Fibroblast of lung (primary cell): Measurements from ENCODE around the gene TMEM154. TPM values are rescaled to one million over a fixed set of nuclear protein-coding genes. Genes with fewer than 3 reads are reported as not detected.

Experiments
- DNase-seq, 2 donors: peaks; one replicate each; pipeline versions ENCODE4 v3.0.0 to v3.0.0-alpha.2; 2010; ENCODE audit warnings: low read depth in 2 of 2
- H2AFZ ChIP-seq: 2 replicates; pipeline ENCODE4 v1.5.1; 2012; ENCODE audit warnings: low read length, control low read depth, inconsistent platforms
- H3K27ac ChIP-seq: 2 replicates; pipeline ENCODE4 v1.5.1; 2011; ENCODE audit warnings: low read length, control low read depth; ENCODE audit not compliant: insufficient read depth
- H3K27me3 ChIP-seq: 2 replicates; pipeline ENCODE4 v1.5.1; 2011; ENCODE audit warnings: mild to moderate bottlenecking, low read length; ENCODE audit not compliant: control insufficient read depth, insufficient read depth
- H3K36me3 ChIP-seq: 2 replicates; pipeline ENCODE4 v1.5.1; 2011; ENCODE audit warnings: low read length; ENCODE audit not compliant: control insufficient read depth, insufficient read depth
- H3K4me1 ChIP-seq: 2 replicates; pipeline ENCODE4 v1.5.1; 2011; ENCODE audit warnings: low read length; ENCODE audit not compliant: control insufficient read depth, insufficient read depth; ENCODE audit errors: extremely low read depth
- H3K4me2 ChIP-seq: 2 replicates; pipeline ENCODE4 v1.5.1; 2011; ENCODE audit warnings: low read length, control low read depth; ENCODE audit not compliant: insufficient read depth; ENCODE audit errors: extremely low read depth
- H3K4me3 ChIP-seq, 4 experiments: fragments of 200-600 bp in 1 of 4; sonication (generic) in 1 of 4; replicated peaks in 1 of 4; 2 replicates each; pipeline ENCODE4 v1.5.1; 2011 to 2016; ENCODE audit warnings: low read length in 4 of 4, low read depth in 3 of 4, mild to moderate bottlenecking in 3 of 4, control low read depth in 2 of 4, inconsistent platforms in 1 of 4, mixed read lengths in 1 of 4; ENCODE audit not compliant: insufficient read depth in 1 of 4; ENCODE audit errors: control extremely low read depth in 1 of 4
- H3K79me2 ChIP-seq: 2 replicates; pipeline ENCODE4 v1.5.1; 2012; ENCODE audit warnings: mild to moderate bottlenecking, low read length, inconsistent platforms; ENCODE audit not compliant: control insufficient read depth, insufficient read depth
- H3K9ac ChIP-seq: 2 replicates; pipeline ENCODE4 v1.5.1; 2011; ENCODE audit warnings: mild to moderate bottlenecking, low read length, control low read depth; ENCODE audit not compliant: insufficient read depth
- H3K9me3 ChIP-seq: 2 replicates; pipeline ENCODE4 v1.5.1; 2012; ENCODE audit warnings: low read depth, low read length; ENCODE audit not compliant: control insufficient read depth, insufficient read depth
- H4K20me1 ChIP-seq: 2 replicates; pipeline ENCODE4 v1.5.1; 2011; ENCODE audit warnings: low read length; ENCODE audit not compliant: control insufficient read depth, insufficient read depth; ENCODE audit errors: extremely low read depth
- EZH2 ChIP-seq: IDR thresholded peaks from 2 replicates; pipeline ENCODE4 v1.5.1; 2012; ENCODE audit warnings: low read length, control low read depth, mild to moderate bottlenecking; ENCODE audit errors: missing control alignments
- polyA plus RNA-seq, 2 donors: library from polyadenylated mRNA; depleted of rRNA in 1 of 2; stranded (reverse) in 1 of 2; unstranded in 1 of 2; fragments of >200 nt; gene quantifications; 2 replicates each; pipeline ENCODE4 v1.2.1, GENCODE V29; 2011 to 2012; ENCODE audit warnings: missing spikeins in 1 of 2
- total RNA-seq: library from RNA; depleted of rRNA; stranded (reverse); fragments of >200 nt; gene quantifications from 2 replicates; pipeline ENCODE4 v1.2.1, GENCODE V29; 2014
- TF ChIP-seq, protein P1 (sequence below), 2 donors: IDR thresholded peaks in 1 of 2; conservative IDR thresholded peaks in 1 of 2; 1 replicate in 1 of 2; 2 replicates in 1 of 2; pipeline ENCODE4 v1.5.1; 2011 to 2012; ENCODE audit warnings: low read length in 2 of 2, control low read depth in 1 of 2, inconsistent platforms in 1 of 2, low read depth in 1 of 2, mild to moderate bottlenecking in 1 of 2

Gene TMEM154
- total and polyA plus RNA-seq, 2 donors (not counting 1 experiment from before 2014, with no cell fraction given): 0.50 to 3.7 TPM

DNA sequence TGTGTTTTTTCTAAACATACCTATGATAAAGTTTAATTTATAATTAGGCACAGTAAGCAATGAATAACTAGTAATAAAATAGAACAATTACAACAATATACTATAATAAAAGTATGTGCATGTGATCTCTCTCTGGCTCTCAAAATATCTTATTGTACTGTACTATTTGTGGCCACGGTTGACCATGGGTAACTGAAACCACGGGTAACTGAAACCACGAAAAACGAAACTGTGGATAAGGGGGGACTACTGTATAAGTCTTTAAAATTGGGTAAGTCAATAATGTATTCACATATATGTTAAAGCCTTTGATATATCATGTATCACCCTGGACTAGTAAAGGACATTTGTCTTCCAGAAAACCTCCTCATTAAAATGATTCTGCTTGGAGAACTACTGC lies 20.0 kb downstream of the TMEM154 start:
- H3K4me1 ChIP-seq: no peaks in the 10 kb centered on the region
- no peaks in the 10 kb centered on the region for H3K9me3 ChIP-seq
- DNase-seq: no peak
- H2AFZ ChIP-seq: no peak overlapping the region
- no peak overlapping the region for H3K4me3 ChIP-seq
- no peak overlapping the region for H3K9ac ChIP-seq
- H4K20me1 ChIP-seq: no peaks in the 10 kb centered on the region
- H3K4me2 ChIP-seq: no peak overlapping the region
- H3K27ac ChIP-seq: no peak overlapping the region
- no peaks in the 10 kb centered on the region for H3K79me2 ChIP-seq
- no peaks in the 10 kb centered on the region for H3K36me3 ChIP-seq
- TF ChIP-seq, protein P1, sequence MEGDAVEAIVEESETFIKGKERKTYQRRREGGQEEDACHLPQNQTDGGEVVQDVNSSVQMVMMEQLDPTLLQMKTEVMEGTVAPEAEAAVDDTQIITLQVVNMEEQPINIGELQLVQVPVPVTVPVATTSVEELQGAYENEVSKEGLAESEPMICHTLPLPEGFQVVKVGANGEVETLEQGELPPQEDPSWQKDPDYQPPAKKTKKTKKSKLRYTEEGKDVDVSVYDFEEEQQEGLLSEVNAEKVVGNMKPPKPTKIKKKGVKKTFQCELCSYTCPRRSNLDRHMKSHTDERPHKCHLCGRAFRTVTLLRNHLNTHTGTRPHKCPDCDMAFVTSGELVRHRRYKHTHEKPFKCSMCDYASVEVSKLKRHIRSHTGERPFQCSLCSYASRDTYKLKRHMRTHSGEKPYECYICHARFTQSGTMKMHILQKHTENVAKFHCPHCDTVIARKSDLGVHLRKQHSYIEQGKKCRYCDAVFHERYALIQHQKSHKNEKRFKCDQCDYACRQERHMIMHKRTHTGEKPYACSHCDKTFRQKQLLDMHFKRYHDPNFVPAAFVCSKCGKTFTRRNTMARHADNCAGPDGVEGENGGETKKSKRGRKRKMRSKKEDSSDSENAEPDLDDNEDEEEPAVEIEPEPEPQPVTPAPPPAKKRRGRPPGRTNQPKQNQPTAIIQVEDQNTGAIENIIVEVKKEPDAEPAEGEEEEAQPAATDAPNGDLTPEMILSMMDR (conservative IDR thresholded peaks at IDR 0.05 in 1 of 2, IDR thresholded peaks at IDR 0.05 in 1 of 2; ENCODE audit: low read depth in 1 of 2, low read length in 2 of 2): no peak
- TF ChIP-seq EZH2: no peak
- H3K27me3 ChIP-seq: no peaks in the 10 kb centered on the region

DNA sequence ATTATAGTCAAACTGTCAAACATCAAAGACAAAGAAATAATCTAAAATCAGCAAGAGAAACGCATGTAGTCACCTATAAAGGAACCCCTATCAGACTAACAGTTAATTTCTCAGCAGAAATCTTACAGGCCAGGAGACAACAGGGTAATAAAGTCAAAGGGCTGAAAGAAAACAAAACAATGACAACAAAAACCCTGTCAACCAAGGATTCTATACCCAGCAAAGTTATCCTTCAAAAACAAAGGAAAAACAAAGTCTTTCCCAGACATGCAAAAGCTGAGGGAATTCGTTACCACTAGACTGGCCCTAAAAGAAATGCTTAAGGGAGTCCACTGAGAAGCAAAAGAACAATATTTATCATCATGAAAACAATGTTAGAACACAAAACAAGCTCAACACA lies 22.1 kb downstream of the TMEM154 start:
- H3K9me3 ChIP-seq: no peaks in the 10 kb centered on the region
- H3K4me3 ChIP-seq: no peak overlapping the region
- H4K20me1 ChIP-seq: no peaks in the 10 kb centered on the region
- no peak overlapping the region for H3K9ac ChIP-seq
- H3K27me3 ChIP-seq: no peaks in the 10 kb centered on the region
- no peak overlapping the region for H3K27ac ChIP-seq
- H3K4me2 ChIP-seq: no peak overlapping the region
- no peaks in the 10 kb centered on the region for H3K36me3 ChIP-seq
- no peak for TF ChIP-seq EZH2
- TF ChIP-seq, protein P1 (conservative IDR thresholded peaks at IDR 0.05 in 1 of 2, IDR thresholded peaks at IDR 0.05 in 1 of 2; ENCODE audit: low read depth in 1 of 2, low read length in 2 of 2): no peak
- no peaks in the 10 kb centered on the region for H3K79me2 ChIP-seq
- DNase-seq: no peak
- no peak overlapping the region for H2AFZ ChIP-seq
- no peaks in the 10 kb centered on the region for H3K4me1 ChIP-seq

DNA sequence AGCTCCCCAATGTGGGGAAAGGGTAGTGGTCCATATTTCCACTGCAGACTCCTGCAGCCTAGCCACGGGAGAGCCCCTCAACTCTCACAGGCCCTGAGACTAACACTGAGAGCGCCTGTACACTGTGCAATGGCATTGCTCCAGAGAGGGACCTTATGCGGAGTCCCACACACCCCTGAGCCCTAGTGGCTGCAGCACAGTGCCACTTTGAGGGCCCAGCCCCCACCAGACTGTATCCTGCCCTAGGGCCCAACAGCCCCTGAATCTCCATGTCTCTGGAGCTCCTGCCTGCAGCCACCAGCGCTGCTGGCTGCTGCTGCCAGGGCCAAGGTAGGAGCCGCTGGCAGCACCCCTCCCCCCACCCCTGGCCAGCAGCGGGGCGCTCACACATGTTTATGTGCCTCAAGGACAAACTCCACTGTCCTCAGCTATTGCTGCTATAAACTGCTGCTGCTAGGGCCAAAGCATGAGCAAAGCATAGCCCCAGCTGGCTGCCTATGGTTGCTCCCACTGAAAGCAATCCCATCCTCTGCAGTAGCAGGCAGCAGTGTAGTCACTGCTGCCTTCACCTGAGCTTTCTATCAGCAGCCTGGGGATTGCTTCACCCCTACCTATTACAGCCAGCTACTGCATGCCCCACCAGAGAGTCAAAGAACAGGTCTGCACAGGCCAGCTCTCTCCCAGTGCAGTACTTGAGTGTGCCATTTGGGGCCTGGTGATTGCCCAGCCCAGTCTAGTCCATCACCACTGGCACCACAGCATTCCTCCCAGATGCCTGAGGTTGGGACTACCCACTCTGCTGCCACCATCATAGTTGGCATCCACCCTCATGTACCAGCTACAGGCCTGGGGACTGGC lies 24.3 kb downstream of the TMEM154 start:
- no peaks in the 10 kb centered on the region for H4K20me1 ChIP-seq
- H3K4me1 ChIP-seq: no peaks in the 10 kb centered on the region
- H3K79me2 ChIP-seq: no peaks in the 10 kb centered on the region
- no peak for DNase-seq
- no peak overlapping the region for H3K4me3 ChIP-seq
- H3K27ac ChIP-seq: no peak overlapping the region
- TF ChIP-seq, protein P1 (conservative IDR thresholded peaks at IDR 0.05 in 1 of 2, IDR thresholded peaks at IDR 0.05 in 1 of 2; ENCODE audit: low read depth in 1 of 2, low read length in 2 of 2): no peak
- TF ChIP-seq EZH2: no peak
- H3K27me3 ChIP-seq: no peaks in the 10 kb centered on the region
- no peaks in the 10 kb centered on the region for H3K9me3 ChIP-seq
- H3K4me2 ChIP-seq: no peak overlapping the region
- no peak overlapping the region for H3K9ac ChIP-seq
- H2AFZ ChIP-seq: no peak overlapping the region
- H3K36me3 ChIP-seq: no peaks in the 10 kb centered on the region
